MCF 10A (cell line): Measurements from ENCODE around the gene DCDC2B. TPM values are rescaled to one million over a fixed set of nuclear protein-coding genes. Genes with fewer than 3 reads are reported as not detected.

Experiments
- BruUV-seq: library from RNA; stranded (reverse); fragments of 400-500 nt; replicated peaks from 2 replicates; lab custom pipeline; 2021; lab: Mats Ljungman, UMichigan
- CTCF ChIA-PET: fragments of 300-600 bp; sonication (Branson Sonifier 250); formaldehyde crosslinking; extraction: SDS; loops from one replicate; lab custom pipeline; 2021; ENCODE audit warnings: antibody characterized with exemption, inconsistent platforms; lab: Yijun Ruan, JAX
- POLR2A ChIA-PET: fragments of 300-600, 350-650 bp; sonication (Branson Sonifier 250); formaldehyde crosslinking; extraction: SDS; loops from one replicate; lab custom pipeline; 2020; ENCODE audit warnings: antibody characterized with exemption, inconsistent platforms; lab: Yijun Ruan, JAX
- DNase-seq: peaks from one replicate; pipeline ENCODE4 v3.0.0-alpha.2; 2018; ENCODE audit not compliant: unreplicated experiment
- H3K27ac Mint-ChIP-seq: one replicate; pipeline ENCODE4 v1.8.0; 2022; ENCODE audit warnings: mild to moderate bottlenecking, low read depth, mixed read lengths; ENCODE audit not compliant: unreplicated experiment
- H3K27me3 Mint-ChIP-seq: one replicate; pipeline ENCODE4 v1.8.0; 2022; ENCODE audit warnings: mixed read lengths; ENCODE audit not compliant: insufficient read depth, unreplicated experiment
- H3K36me3 Mint-ChIP-seq: one replicate; pipeline ENCODE4 v1.8.0; 2022; ENCODE audit warnings: mild to moderate bottlenecking, moderate library complexity, mixed read lengths; ENCODE audit not compliant: insufficient read depth, unreplicated experiment
- H3K4me1 Mint-ChIP-seq: one replicate; pipeline ENCODE4 v1.8.0; 2022; ENCODE audit warnings: mixed read lengths; ENCODE audit not compliant: insufficient read depth, unreplicated experiment
- H3K4me3 Mint-ChIP-seq: one replicate; pipeline ENCODE4 v1.8.0; 2022; ENCODE audit warnings: mild to moderate bottlenecking, moderate library complexity, mixed read lengths; ENCODE audit not compliant: unreplicated experiment
- H3K9me3 Mint-ChIP-seq: one replicate; pipeline ENCODE4 v1.8.0; 2022; ENCODE audit warnings: mixed read lengths; ENCODE audit not compliant: unreplicated experiment
- CTCF ChIP-seq: fragments of 200-600 bp; IDR thresholded peaks from one replicate; pipeline ENCODE4 v1.8.0; 2022; ENCODE audit warnings: antibody characterized with exemption, mild to moderate bottlenecking; ENCODE audit not compliant: unreplicated experiment
- intact Hi-C: fragments of 100-400 bp; cut with micrococcal nuclease; formaldehyde crosslinking; loops from 2 replicates; pipeline ENCODE4 v1.14.1; 2022
- total RNA-seq: library from RNA; stranded (reverse); gene quantifications from 2 replicates; pipeline ENCODE4 v1.2.3, GENCODE V29; 2022

DCDC2B gene
- total RNA-seq, 1 experiment from 2014 or later = not detected

- Mint-ChIP-seq H3K36me3 (peaks cover 64% of the 10 kb centered on the region), H3K9me3 (no peaks in the 10 kb centered on the region), H3K4me1 (peaks cover 9% of the 10 kb centered on the region), H3K27me3 (no peaks in the 10 kb centered on the region), H3K27ac (peak within 1 kb of the TSS; percentile 98), H3K4me3 (peak within 1 kb of the TSS; percentile 90)
- no peak for TF ChIP-seq CTCF
- BruUV-seq = no TSS peak
- CTCF ChIA-PET = no interaction called here
- peak; percentile 92 for DNase-seq
- POLR2A ChIA-PET = interaction anchor here (0.7 to 1.9 kb wide), 8 partner anchors 10 to 431 kb away, joined by 3 to 9 read pairs (median 4); partner anchors contain the start of genes BSDC1, IQCC and KPNA6
- intact Hi-C loops = loop anchor here (2.0 kb wide), 1 partner anchor 129 kb away; no protein-coding TSS in a partner anchor
Measured at GRCh38 chr1:32221980-32222755, 13.3 kb downstream of the DCDC2B start, which contains the start of the genes EIF3I and TMEM234. EIF3I (plus strand) TSS chr1:32222407; CDS start chr1:32222442, 35 bp downstream. TMEM234 (minus strand) TSS chr1:32222353; CDS start chr1:32222322, 31 bp downstream.

GRCh38 chr1:32223683-32224082 is 14.8 kb downstream of the DCDC2B start:
- ChIA-PET POLR2A (interaction anchor here (0.6 to 1.9 kb wide), 8 partner anchors 9 to 171 kb away, joined by 3 to 9 read pairs (median 4); partner anchors contain the start of genes BSDC1 and IQCC), CTCF (interaction anchor here (0.6 to 0.9 kb wide), 3 partner anchors 8 to 83 kb away, joined by 3 to 4 read pairs (median 3); no protein-coding TSS in a partner anchor)
- Mint-ChIP-seq H3K4me3 (peak overlapping the region; percentile 90), H3K36me3 (peaks cover 67% of the 10 kb centered on the region), H3K4me1 (peaks cover 9% of the 10 kb centered on the region), H3K9me3 (no peaks in the 10 kb centered on the region), H3K27me3 (no peaks in the 10 kb centered on the region), H3K27ac (peak overlapping the region; percentile 63)
- no peak for TF ChIP-seq CTCF
- DNase-seq = no peak
- no TSS peak for BruUV-seq
- intact Hi-C loops = loop anchor here (2.0 kb wide), 1 partner anchor 127 kb away; no protein-coding TSS in a partner anchor

- Mint-ChIP-seq H3K27ac (peak overlapping the region; percentile 63), H3K9me3 (no peaks in the 10 kb centered on the region), H3K4me3 (peak overlapping the region; percentile 90), H3K4me1 (peaks cover 9% of the 10 kb centered on the region), H3K36me3 (peaks cover 70% of the 10 kb centered on the region), H3K27me3 (no peaks in the 10 kb centered on the region)
- BruUV-seq = no TSS peak
- POLR2A ChIA-PET = interaction anchor here (1.2 to 1.9 kb wide), 2 partner anchors 12 to 91 kb away, joined by 4 to 9 read pairs; no protein-coding TSS in a partner anchor
- TF ChIP-seq CTCF = no peak
- intact Hi-C loops = no loop called here
- no peak for DNase-seq
- CTCF ChIA-PET = interaction anchor here (0.6 to 0.9 kb wide), 2 partner anchors 9 to 11 kb away, joined by 3 to 4 read pairs; no protein-coding TSS in a partner anchor
Measured at GRCh38 chr1:32224285-32224684, 15.4 kb downstream of the DCDC2B start.

GRCh38 chr1:32228771-32229170 is 19.9 kb downstream of the DCDC2B start:
- Mint-ChIP-seq H3K9me3 (no peaks in the 10 kb centered on the region), H3K27ac (no peak overlapping the region), H3K36me3 (peaks cover 87% of the 10 kb centered on the region), H3K27me3 (no peaks in the 10 kb centered on the region), H3K4me1 (peaks cover 7% of the 10 kb centered on the region), H3K4me3 (no peak overlapping the region)
- intact Hi-C loops = no loop called here
- POLR2A ChIA-PET = interaction anchor here (0.6 to 0.9 kb wide), 2 partner anchors 49 to 528 kb away, joined by 3 read pairs; partner anchors contain the start of gene TXLNA
- DNase-seq = no peak
- BruUV-seq = no TSS peak
- no peak for TF ChIP-seq CTCF
- CTCF ChIA-PET = interaction anchor here (0.5 to 3.2 kb wide), 4 partner anchors 13 to 123 kb away, joined by 3 to 16 read pairs (median 4); no protein-coding TSS in a partner anchor
